H1 (cell line): ENCODE results near the gene PRSS22. TPM values are rescaled to one million over a fixed set of nuclear protein-coding genes. Genes with fewer than 3 reads are reported as not detected.

Experiments
- CTCF ChIA-PET: fragments of 300-600 bp; sonication (Branson Sonifier 250); formaldehyde crosslinking; loops from one replicate; lab custom pipeline; 2021; ENCODE audit not compliant: partially characterized antibody; lab: Charles Lee
- POLR2A ChIA-PET: fragments of 300-600 bp; sonication (Branson Sonifier 250); formaldehyde crosslinking; loops from one replicate; lab custom pipeline; 2021; ENCODE audit warnings: inconsistent platforms; ENCODE audit not compliant: partially characterized antibody; lab: Charles Lee
- DNase-seq, 2 experiments: peaks; one replicate each; pipeline versions ENCODE4 v3.0.0 to v3.0.0-alpha.2; 2010 to 2022; ENCODE audit warnings: low spot score in 2 of 2, low read depth in 1 of 2, mixed read lengths in 1 of 2
- FAIRE-seq: peaks from 2 replicates; lab custom pipeline; 2011; peaks lifted over from hg19 to GRCh38; lab: Jason Lieb, UNC
- H2AFZ ChIP-seq: 2 replicates; pipeline ENCODE4 v1.8.1; 2012; ENCODE audit warnings: low read length, inconsistent platforms
- H2AK5ac ChIP-seq: 2 replicates; pipeline ENCODE4 v1.6.1; 2013; ENCODE audit warnings: low read depth, low read length
- H2BK120ac ChIP-seq: replicated peaks from 2 replicates; pipeline ENCODE3; 2013; ENCODE audit warnings: low read depth, low read length, inconsistent platforms
- H2BK12ac ChIP-seq: 2 replicates; pipeline ENCODE4 v1.6.1; 2013; ENCODE audit warnings: low read depth, low read length
- H2BK15ac ChIP-seq: 2 replicates; pipeline ENCODE4 v1.6.1; 2013; ENCODE audit warnings: low read length
- H2BK20ac ChIP-seq: 2 replicates; pipeline ENCODE4 v1.6.1; 2013; ENCODE audit warnings: low read length
- H2BK5ac ChIP-seq: 2 replicates; pipeline ENCODE4 v1.6.1; 2013; ENCODE audit warnings: low read depth, low read length
- H3K14ac ChIP-seq: 2 replicates; pipeline ENCODE4 v1.6.1; 2013; ENCODE audit warnings: inconsistent platforms; ENCODE audit not compliant: insufficient read length
- H3K18ac ChIP-seq: 2 replicates; pipeline ENCODE4 v1.6.1; 2013; ENCODE audit warnings: low read length; ENCODE audit errors: extremely low read depth
- H3K23ac ChIP-seq: 2 replicates; pipeline ENCODE4 v1.6.1; 2013; ENCODE audit warnings: inconsistent platforms; ENCODE audit not compliant: insufficient read length
- H3K23me2 ChIP-seq: 2 replicates; pipeline ENCODE4 v1.6.1; 2013; ENCODE audit warnings: low read depth, low read length
- H3K27ac ChIP-seq: 2 replicates; pipeline ENCODE4 v1.6.1; 2011; ENCODE audit warnings: low read depth, low read length, inconsistent platforms
- H3K27me3 ChIP-seq, 4 experiments: replicated peaks in 1 of 4; 1 replicate in 1 of 4; 2 replicates in 3 of 4; pipeline versions ENCODE4 v1.6.1 to v1.8.1; 2011 to 2013; ENCODE audit warnings: low read length in 3 of 4, mild to moderate bottlenecking in 3 of 4, inconsistent platforms in 2 of 4, mixed read lengths in 2 of 4, moderate library complexity in 1 of 4; ENCODE audit not compliant: control insufficient read depth in 3 of 4, insufficient read depth in 3 of 4; ENCODE audit errors: extremely low read depth in 1 of 4
- H3K36me3 ChIP-seq, 4 experiments: 2 replicates each; pipeline versions ENCODE4 v1.6.1 to v1.8.1; 2011 to 2013; ENCODE audit warnings: mild to moderate bottlenecking in 4 of 4, low read length in 3 of 4, moderate library complexity in 2 of 4, control low read depth in 1 of 4, inconsistent platforms in 1 of 4; ENCODE audit not compliant: insufficient read depth in 4 of 4, control insufficient read depth in 2 of 4
- H3K4ac ChIP-seq: replicated peaks from 2 replicates; pipeline ENCODE3; 2013; ENCODE audit warnings: low read length, low read depth, mixed read lengths, inconsistent platforms; ENCODE audit not compliant: insufficient read length
- H3K4me1 ChIP-seq, 4 experiments: replicated peaks in 1 of 4; 1 replicate in 1 of 4; 2 replicates in 3 of 4; pipeline versions ENCODE4 v1.6.1 to v1.8.1; 2011 to 2013; ENCODE audit warnings: low read length in 3 of 4, inconsistent platforms in 2 of 4, mixed read lengths in 1 of 4; ENCODE audit not compliant: insufficient read depth in 4 of 4, control insufficient read depth in 3 of 4
- H3K4me2 ChIP-seq, 2 experiments: 2 replicates each; pipeline versions ENCODE4 v1.6.1 to v1.8.1; 2011 to 2013; ENCODE audit warnings: low read depth in 2 of 2, low read length in 2 of 2, control low read depth in 1 of 2, inconsistent platforms in 1 of 2, mild to moderate bottlenecking in 1 of 2; ENCODE audit not compliant: insufficient read depth in 1 of 2
- H3K4me3 ChIP-seq, 4 experiments: fragments of 200-600, 300-600 bp in 1 of 4; sonication (generic), shearing (Covaris generic), sonication (Bioruptor Twin) in 1 of 4; 2 replicates each; pipeline versions ENCODE4 v1.5.1 to v1.8.1; 2011 to 2016; ENCODE audit warnings: low read length in 4 of 4, low read depth in 3 of 4, control low read depth in 2 of 4, inconsistent platforms in 2 of 4, mild to moderate bottlenecking in 2 of 4, mixed read lengths in 1 of 4, moderate library complexity in 1 of 4; ENCODE audit not compliant: insufficient read depth in 2 of 4; ENCODE audit errors: extremely low read depth in 1 of 4
- H3K56ac ChIP-seq: replicated peaks from 2 replicates; pipeline ENCODE3; 2013; ENCODE audit warnings: low read depth, mild to moderate bottlenecking, mixed read lengths, low read length, inconsistent platforms; ENCODE audit not compliant: insufficient read length
- H3K79me1 ChIP-seq: 2 replicates; pipeline ENCODE4 v1.6.1; 2013; ENCODE audit warnings: low read depth, low read length, control low read depth
- H3K79me2 ChIP-seq, 2 experiments: 2 replicates each; pipeline versions ENCODE4 v1.6.1 to v1.8.1; 2012 to 2013; ENCODE audit warnings: low read length in 2 of 2, mild to moderate bottlenecking in 2 of 2, inconsistent platforms in 1 of 2; ENCODE audit not compliant: insufficient read depth in 2 of 2, control insufficient read depth in 1 of 2
- H3K9ac ChIP-seq, 4 experiments: replicated peaks in 1 of 4; 1 replicate in 1 of 4; 2 replicates in 3 of 4; pipeline versions ENCODE4 v1.6.1 to v1.8.1; 2011 to 2013; ENCODE audit warnings: low read depth in 3 of 4, low read length in 3 of 4, control low read depth in 2 of 4, mild to moderate bottlenecking in 2 of 4, moderate library complexity in 2 of 4, inconsistent platforms in 1 of 4; ENCODE audit errors: extremely low read depth in 1 of 4
- H3K9me3 ChIP-seq, 2 experiments: 2 replicates each; pipeline versions ENCODE4 v1.6.1 to v1.8.1; 2012 to 2013; ENCODE audit warnings: mild to moderate bottlenecking in 2 of 2, moderate library complexity in 2 of 2, control low read depth in 1 of 2, inconsistent platforms in 1 of 2, low read depth in 1 of 2, low read length in 1 of 2, mixed read lengths in 1 of 2; ENCODE audit not compliant: insufficient read depth in 2 of 2
- H4K20me1 ChIP-seq, 2 experiments: replicated peaks in 1 of 2; 2 replicates each; pipeline versions ENCODE3 to v1.8.1; 2011 to 2013; ENCODE audit warnings: inconsistent platforms in 2 of 2, low read length in 2 of 2, mild to moderate bottlenecking in 1 of 2; ENCODE audit not compliant: insufficient read depth in 2 of 2, control insufficient read depth in 1 of 2
- H4K5ac ChIP-seq: 2 replicates; pipeline ENCODE4 v1.6.1; 2013; ENCODE audit warnings: low read length, low read depth, mixed read lengths, inconsistent platforms; ENCODE audit not compliant: insufficient read length
- H4K8ac ChIP-seq: 2 replicates; pipeline ENCODE4 v1.8.0; 2013; ENCODE audit warnings: mild to moderate bottlenecking, moderate library complexity, low read length, inconsistent platforms; ENCODE audit not compliant: insufficient read depth; ENCODE audit errors: extremely low read depth
- H4K91ac ChIP-seq: replicated peaks from 2 replicates; pipeline ENCODE3; 2013; ENCODE audit warnings: low read length, mixed read lengths, inconsistent platforms; ENCODE audit not compliant: insufficient read length
- ASH2L ChIP-seq: fragments of 200-600, 300-600 bp; sonication (generic); IDR thresholded peaks from one replicate; pipeline ENCODE4 v1.7.1; 2017; ENCODE audit warnings: low read length
- CTCF ChIP-seq, 3 experiments: IDR thresholded peaks; 1 replicate in 2 of 3; 2 replicates in 1 of 3; pipeline versions ENCODE4 v1.5.1 to v1.6.1; 2011; ENCODE audit warnings: low read length in 3 of 3, mild to moderate bottlenecking in 3 of 3, inconsistent platforms in 2 of 3, low read depth in 1 of 3, moderate library complexity in 1 of 3; ENCODE audit not compliant: insufficient read depth in 1 of 3; ENCODE audit errors: control extremely low read depth in 1 of 3
- GTF2F1 ChIP-seq: IDR thresholded peaks from 2 replicates; pipeline ENCODE4 v1.6.1; 2012; ENCODE audit warnings: low read depth, low read length, improper control_type of control experiment, borderline replicate concordance
- JUN ChIP-seq: IDR thresholded peaks from 2 replicates; pipeline ENCODE4 v1.6.1; 2011; ENCODE audit warnings: low read depth, mild to moderate bottlenecking, improper control_type of control experiment, low read length
- JUND ChIP-seq: IDR thresholded peaks from 2 replicates; pipeline ENCODE4 v1.6.1; 2011; ENCODE audit warnings: mild to moderate bottlenecking, improper control_type of control experiment, low read length
- NRF1 ChIP-seq: IDR thresholded peaks from 2 replicates; pipeline ENCODE4 v1.6.1; 2011; ENCODE audit warnings: mild to moderate bottlenecking, low read depth, low read length, improper control_type of control experiment
- POLR2A ChIP-seq, 2 experiments: IDR thresholded peaks; 1 replicate in 1 of 2; 2 replicates in 1 of 2; pipeline ENCODE4 v1.6.1; 2011; ENCODE audit warnings: low read depth in 2 of 2, low read length in 2 of 2, mild to moderate bottlenecking in 2 of 2; ENCODE audit errors: control extremely low read depth in 1 of 2
- POU5F1 ChIP-seq: IDR thresholded peaks from 2 replicates; pipeline ENCODE4 v1.6.1; 2011; ENCODE audit warnings: low read depth, mild to moderate bottlenecking, low read length, moderate library complexity
- WGBS, 2 experiments: shearing (Covaris generic) in 1 of 2; methylation state at CpG; one replicate each; pipeline versions ENCODE4 v1.1.6 to v1.1.7; 2013 to 2015; ENCODE audit warnings: low lambda C conversion rate in 2 of 2, mixed read lengths in 2 of 2, inconsistent platforms in 1 of 2, low coverage in 1 of 2, missing lambda C conversion rate in 1 of 2; ENCODE audit not compliant: insufficient replicate concordance in 2 of 2, insufficient coverage in 1 of 2, insufficient read length in 1 of 2; ENCODE audit errors: extremely low coverage in 1 of 2, missing lambda C conversion rate in 1 of 2; 5-methylcytosine and 5-hydroxymethylcytosine counted together
- polyA plus RNA-seq, 7 experiments: library from polyadenylated mRNA; depleted of rRNA in 3 of 7; stranded (reverse) in 5 of 7; unstranded in 2 of 7; fragments of >200 nt in 5 of 7; fragments of 200-250 nt in 2 of 7; gene quantifications; 1 replicate in 5 of 7; 2 replicates in 1 of 7; 4 replicates in 1 of 7; pipeline versions ENCODE4 v1.2.1 to v1.2.3, GENCODE V29; 2011 to 2013; ENCODE audit warnings: missing spikeins in 2 of 7, mixed read lengths in 2 of 7
- total RNA-seq: library from RNA; stranded (reverse); fragmentation: NEBNext Ultra II Directional; extraction: Animal tissue kit (Norgen Biotek cat#: 25700); gene quantifications from 2 replicates; pipeline ENCODE4 v1.2.1, GENCODE V29; 2021
- TF ChIP-seq, protein P1 (sequence below): IDR thresholded peaks from 2 replicates; pipeline ENCODE4 v1.6.1; 2012; ENCODE audit warnings: inconsistent platforms

Gene PRSS22
- total and polyA plus RNA-seq, 2 of the 8 experiments (the other 6 are each of a cell fraction or from before 2014, with no cell fraction given): 4.0 to 4.4 TPM

DNA sequence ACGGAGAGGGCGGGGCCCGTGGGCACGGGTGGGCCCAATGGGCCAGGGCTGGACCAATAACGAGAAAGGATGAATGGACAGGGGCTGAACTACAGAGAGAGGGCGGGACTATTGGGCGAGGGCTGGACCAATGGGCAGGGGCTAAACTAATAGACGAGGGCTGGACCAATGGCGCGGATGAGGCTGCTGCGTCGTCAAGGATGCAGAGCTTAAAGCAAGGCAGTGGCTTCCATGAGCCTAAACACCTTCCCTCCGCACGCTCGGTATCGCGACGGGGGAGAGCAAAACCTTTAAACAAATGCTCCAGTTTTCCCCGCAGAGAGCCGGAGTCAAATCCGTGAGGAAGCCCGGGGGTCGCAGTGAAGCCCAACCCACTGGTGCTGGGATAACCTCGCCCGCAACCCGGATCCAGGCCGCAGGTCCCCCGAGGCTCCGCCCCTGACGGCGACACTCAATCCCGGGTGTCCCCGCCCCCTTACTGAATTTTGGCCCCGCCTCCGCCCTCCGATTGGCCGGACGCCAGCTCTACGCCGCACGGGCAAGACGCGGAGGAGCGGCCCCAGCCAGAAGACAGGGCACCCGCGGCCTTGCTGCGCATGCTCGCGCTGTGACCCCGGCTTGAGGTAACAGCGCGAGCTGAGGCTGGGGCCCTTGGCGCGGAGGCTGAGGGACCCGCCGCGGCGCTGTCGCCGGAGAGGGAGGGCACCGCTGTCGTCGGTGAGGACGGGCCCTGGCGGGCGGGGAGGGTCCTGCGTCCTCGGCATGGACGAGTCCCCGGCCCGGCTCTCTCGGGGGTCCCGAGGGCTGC, 24.9 kb upstream of the PRSS22 start, which contains the start of gene FLYWCH2:
Gene FLYWCH2 (plus strand): TSS at position 566 of the 808 bp plus-strand sequence. CDS start 13,235 bp downstream, outside the sequence.
- H3K79me2 ChIP-seq: no peaks in the 10 kb centered on the region
- H2BK12ac ChIP-seq: no peak within 1 kb of the TSS
- no peak within 1 kb of the TSS for H3K14ac ChIP-seq
- WGBS, 2 experiments: 1% methylated on average over 49 of the region's 73 CpGs; no CpG with 5 or more reads in 1 of the 2 experiments
- no peak within 1 kb of the TSS for H2BK120ac ChIP-seq
- H4K91ac ChIP-seq: no peak within 1 kb of the TSS
- H3K36me3 ChIP-seq: no peaks in the 10 kb centered on the region
- ChIA-PET POLR2A (interaction anchor here (0.5 to 3.1 kb wide), 13 partner anchors 8 to 127 kb away, joined by 3 to 11 read pairs (median 5); partner anchors contain the start of gene PRSS22), CTCF (interaction anchor here (0.6 to 3.1 kb wide), 13 partner anchors 8 to 61 kb away, joined by 3 to 10 read pairs (median 4); partner anchors contain the start of gene FLYWCH1)
- peak within 1 kb of the TSS; percentile 81 for H4K5ac ChIP-seq
- H2BK20ac ChIP-seq: no peak within 1 kb of the TSS
- H3K27ac ChIP-seq: peak within 1 kb of the TSS; percentile 72; the same call in 1 of the 2 replicates
- H2AK5ac ChIP-seq: no peak within 1 kb of the TSS
- H3K9ac ChIP-seq: peak within 1 kb of the TSS; percentile 60 to 67 (median 64)
- H3K23ac ChIP-seq: no peak within 1 kb of the TSS
- peak within 1 kb of the TSS; percentile 81 to 89 (median 84) for H3K4me3 ChIP-seq
- peak within 1 kb of the TSS; percentile 98; the same call in 1 of the 2 replicates for H2AFZ ChIP-seq
- no peaks in the 10 kb centered on the region; a peak in 1 of 7 replicates for H3K27me3 ChIP-seq
- no peak within 1 kb of the TSS for H3K56ac ChIP-seq
- peak within 1 kb of the TSS; percentile 82 for H4K8ac ChIP-seq
- peak within 1 kb of the TSS; percentile 83 to 90 for H3K4me2 ChIP-seq
- peak; percentile 73 for FAIRE-seq
- peak within 1 kb of the TSS; percentile 60 for H2BK5ac ChIP-seq
- DNase-seq: peak; percentile 93 to 100
- H3K4ac ChIP-seq: no peak within 1 kb of the TSS
- peaks cover 0 to 1% (median 0%) of the 10 kb centered on the region in 4 experiments; a peak in 3 of 7 replicates for H3K4me1 ChIP-seq
- no peaks in the 10 kb centered on the region for H4K20me1 ChIP-seq
- H3K23me2 ChIP-seq: peaks cover 13% of the 10 kb centered on the region
- H3K79me1 ChIP-seq: no peaks in the 10 kb centered on the region
- H3K9me3 ChIP-seq: no peaks in the 10 kb centered on the region
- no peak within 1 kb of the TSS for H2BK15ac ChIP-seq
- no peak within 1 kb of the TSS; the same call in 1 of the 2 replicates for H3K18ac ChIP-seq
- TF ChIP-seq NRF1 (peak; percentile 92), JUN (no peak), ASH2L (no peak), POLR2A (IDR thresholded peaks at IDR 0.05; ENCODE audit: control extremely low read depth in 1 of 2, low read depth in 2 of 2, low read length in 2 of 2) (0 out of 3 replicates have a peak, but pooled peaks of 1 of the 2 experiments have one; percentile 39), POU5F1 (no peak), GTF2F1 (no peak), CTCF (IDR thresholded peaks at IDR 0.05; ENCODE audit: control extremely low read depth in 1 of 3, insufficient read depth in 1 of 3, low read depth in 1 of 3, low read length in 3 of 3) (no peak), JUND (no peak)
- TF ChIP-seq, protein P1, sequence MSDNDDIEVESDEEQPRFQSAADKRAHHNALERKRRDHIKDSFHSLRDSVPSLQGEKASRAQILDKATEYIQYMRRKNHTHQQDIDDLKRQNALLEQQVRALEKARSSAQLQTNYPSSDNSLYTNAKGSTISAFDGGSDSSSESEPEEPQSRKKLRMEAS: peak; percentile 17; the same call in 1 of the 2 replicates
